Spinal cord (tissue), 10 donors: ENCODE data around the gene RGMA. TPM values are rescaled to one million over a fixed set of nuclear protein-coding genes. Genes with fewer than 3 reads are reported as not detected.
A peak's percentile ranks its signal among the peaks of the same experiment; 100 is the strongest.
"Not testable (repeated sequence)": the region's sequence is repeated elsewhere in the genome, so short reads cannot be mapped to it uniquely, and the experiment has no call there.

Source experiments
- DNase-seq, 6 donors: peaks; one replicate each; pipeline versions ENCODE4 v3.0.0 to v3.0.0-alpha.2; 2013 to 2015; ENCODE audit warnings: low spot score in 6 of 6, low read depth in 4 of 6
- H3K27ac ChIP-seq: one replicate; pipeline ENCODE4 v1.5.1; 2013; ENCODE audit warnings: low read depth, low read length, control low read depth
- H3K27me3 ChIP-seq: one replicate; pipeline ENCODE4 v1.6.1; 2013; ENCODE audit warnings: low read length; ENCODE audit not compliant: control insufficient read depth, insufficient read depth
- H3K36me3 ChIP-seq: one replicate; pipeline ENCODE4 v1.6.1; 2013; ENCODE audit warnings: low read length; ENCODE audit not compliant: control insufficient read depth, insufficient read depth
- H3K4me1 ChIP-seq: one replicate; pipeline ENCODE4 v1.6.1; 2013; ENCODE audit warnings: low read length; ENCODE audit not compliant: control insufficient read depth, insufficient read depth
- H3K4me3 ChIP-seq: one replicate; pipeline ENCODE4 v1.5.1; 2013; ENCODE audit warnings: low read depth, low read length, control low read depth
- H3K9me3 ChIP-seq: one replicate; pipeline ENCODE4 v1.6.1; 2013; ENCODE audit warnings: low read length; ENCODE audit not compliant: control insufficient read depth, insufficient read depth
- WGBS: methylation state at CpG from one replicate; pipeline ENCODE4 v1.1.5; 2013; ENCODE audit warnings: missing lambda C conversion rate; ENCODE audit not compliant: insufficient coverage; 5-methylcytosine and 5-hydroxymethylcytosine counted together
- polyA plus RNA-seq, 2 donors: library from polyadenylated mRNA; unstranded; fragments of 120-200 nt; gene quantifications; one replicate each; pipeline ENCODE4 v1.2.1, GENCODE V29; 2013; ENCODE audit not compliant: insufficient read length in 2 of 2
- total RNA-seq, 2 donors: library from RNA; depleted of rRNA in 1 of 2; stranded (reverse); fragments of 120-200 nt in 1 of 2; fragments of >200 nt in 1 of 2; gene quantifications; one replicate each; pipeline versions ENCODE4 v1.2.3 to v1.2.4, GENCODE V29; 2013 to 2014
- donor health status: healthy.

The RGMA gene
- total and polyA plus RNA-seq, 4 donors = 20.7 to 356 (median 185) TPM

- DNase-seq = no peak
- no peak overlapping the region for H3K4me3 ChIP-seq
- no peaks in the 10 kb centered on the region for H3K27me3 ChIP-seq
- H3K4me1 ChIP-seq = peaks cover 89% of the 10 kb centered on the region
- WGBS = 57% methylated on average over 15 of the region's 23 CpGs
- H3K27ac ChIP-seq = peak overlapping the region; percentile 79
- H3K9me3 ChIP-seq = no peaks in the 10 kb centered on the region
- H3K36me3 ChIP-seq = peaks cover 50% of the 10 kb centered on the region
These were observed 25.0 kb downstream of the RGMA start for GRCh38 chr15:93063796-93064690.

- no peak for DNase-seq
- H3K4me1 ChIP-seq = peaks cover 88% of the 10 kb centered on the region
- peaks cover 55% of the 10 kb centered on the region for H3K36me3 ChIP-seq
- peak overlapping the region; percentile 79 for H3K27ac ChIP-seq
- no peaks in the 10 kb centered on the region for H3K27me3 ChIP-seq
- WGBS = 59% methylated on average over 5 of the region's 8 CpGs
- H3K9me3 ChIP-seq = no peaks in the 10 kb centered on the region
- no peak overlapping the region for H3K4me3 ChIP-seq
These were observed 25.7 kb downstream of the RGMA start for GRCh38 chr15:93063262-93063671.

- not testable (repeated sequence) for DNase-seq, H3K27me3 ChIP-seq, H3K9me3 ChIP-seq, H3K4me3 ChIP-seq
- Histone ChIP-seq H3K27ac (peak overlapping the region; percentile 79), H3K4me1 (peaks cover 90% of the 10 kb centered on the region), H3K36me3 (peaks cover 55% of the 10 kb centered on the region)
- WGBS = 17% methylated on average over 5 of the region's 13 CpGs
These were observed 26.3 kb downstream of the RGMA start for GRCh38 chr15:93062628-93063261.

GRCh38 chr15:93060336-93061248, 28.4 kb downstream of the RGMA start:
- Histone ChIP-seq H3K4me1 (peaks cover 94% of the 10 kb centered on the region), H3K27ac (peak overlapping the region; percentile 75), H3K27me3 (no peaks in the 10 kb centered on the region), H3K4me3 (no peak overlapping the region), H3K9me3 (no peaks in the 10 kb centered on the region), H3K36me3 (peaks cover 58% of the 10 kb centered on the region)
- WGBS = 44% methylated on average over 19 of the region's 19 CpGs
- DNase-seq = no peak

- DNase-seq = no peak
- Histone ChIP-seq H3K36me3 (peaks cover 61% of the 10 kb centered on the region), H3K9me3 (no peaks in the 10 kb centered on the region), H3K27ac (peak overlapping the region; percentile 36), H3K27me3 (no peaks in the 10 kb centered on the region), H3K4me3 (no peak overlapping the region), H3K4me1 (peaks cover 93% of the 10 kb centered on the region)
- 54% methylated on average over 7 of the region's 8 CpGs for WGBS
These were observed 29.6 kb downstream of the RGMA start for GRCh38 chr15:93059442-93059841.

- Histone ChIP-seq H3K4me1 (peaks cover 88% of the 10 kb centered on the region), H3K27ac (peak overlapping the region; percentile 36), H3K27me3 (no peaks in the 10 kb centered on the region), H3K4me3 (no peak overlapping the region), H3K9me3 (no peaks in the 10 kb centered on the region), H3K36me3 (peaks cover 56% of the 10 kb centered on the region)
- no peak for DNase-seq
- 48% methylated on average over 16 of the region's 18 CpGs for WGBS
These were observed 30.0 kb downstream of the RGMA start for GRCh38 chr15:93058904-93059427.

- 61% methylated on average over 7 of the region's 8 CpGs for WGBS
- DNase-seq = no peak
- H3K4me3 ChIP-seq = no peak overlapping the region
- peaks cover 56% of the 10 kb centered on the region for H3K36me3 ChIP-seq
- H3K4me1 ChIP-seq = peaks cover 88% of the 10 kb centered on the region
- no peaks in the 10 kb centered on the region for H3K27me3 ChIP-seq
- peak overlapping the region; percentile 43 for H3K27ac ChIP-seq
- H3K9me3 ChIP-seq = no peaks in the 10 kb centered on the region
These were observed 30.9 kb downstream of the RGMA start for GRCh38 chr15:93058128-93058527.

- peak overlapping the region; percentile 20 for H3K27ac ChIP-seq
- peaks cover 58% of the 10 kb centered on the region for H3K36me3 ChIP-seq
- no peak overlapping the region for H3K4me3 ChIP-seq
- peaks cover 87% of the 10 kb centered on the region for H3K4me1 ChIP-seq
- no peaks in the 10 kb centered on the region for H3K27me3 ChIP-seq
- DNase-seq = no peak
- H3K9me3 ChIP-seq = no peaks in the 10 kb centered on the region
- WGBS = 60% methylated on average over 4 of the region's 8 CpGs
These were observed 31.4 kb downstream of the RGMA start for GRCh38 chr15:93057618-93058017.

- peaks cover 66% of the 10 kb centered on the region for H3K36me3 ChIP-seq
- peak overlapping the region; percentile 64 for H3K27ac ChIP-seq
- peaks cover 91% of the 10 kb centered on the region for H3K4me1 ChIP-seq
- no peak for DNase-seq
- WGBS = 57% methylated on average over 4 of the region's 7 CpGs
- H3K4me3 ChIP-seq = no peak overlapping the region
- H3K9me3 ChIP-seq = no peaks in the 10 kb centered on the region
- H3K27me3 ChIP-seq = no peaks in the 10 kb centered on the region
These were observed 32.2 kb downstream of the RGMA start for GRCh38 chr15:93056836-93057235.
